Measurements from ENCODE around the gene CPB1.

CPB1 gene

GRCh38 chr3:148791920-148792319, 35.7 kb upstream of the CPB1 start:
- no peak for DNase-seq (ENCODE audit: low spot score)

DNA sequence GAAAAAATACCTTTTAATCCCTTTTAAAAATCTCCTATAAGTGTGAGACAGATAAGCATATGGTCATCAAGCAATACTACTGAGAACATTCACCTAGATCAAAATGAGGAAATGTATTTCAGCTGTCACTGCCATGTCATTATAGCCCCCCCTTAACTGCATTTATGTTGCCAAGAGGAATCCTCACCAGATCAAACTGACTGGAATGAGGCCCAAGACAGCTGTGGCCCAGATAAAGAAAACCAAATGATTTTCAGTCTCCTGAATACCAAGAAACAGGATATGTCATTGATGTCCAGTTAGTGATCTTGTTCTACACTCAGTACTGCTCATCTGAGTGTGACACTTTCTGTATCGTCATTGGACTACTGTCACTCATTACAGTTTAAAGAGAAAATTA, 35.1 kb upstream of the CPB1 start:
- TF ChIP-seq, protein P1, sequence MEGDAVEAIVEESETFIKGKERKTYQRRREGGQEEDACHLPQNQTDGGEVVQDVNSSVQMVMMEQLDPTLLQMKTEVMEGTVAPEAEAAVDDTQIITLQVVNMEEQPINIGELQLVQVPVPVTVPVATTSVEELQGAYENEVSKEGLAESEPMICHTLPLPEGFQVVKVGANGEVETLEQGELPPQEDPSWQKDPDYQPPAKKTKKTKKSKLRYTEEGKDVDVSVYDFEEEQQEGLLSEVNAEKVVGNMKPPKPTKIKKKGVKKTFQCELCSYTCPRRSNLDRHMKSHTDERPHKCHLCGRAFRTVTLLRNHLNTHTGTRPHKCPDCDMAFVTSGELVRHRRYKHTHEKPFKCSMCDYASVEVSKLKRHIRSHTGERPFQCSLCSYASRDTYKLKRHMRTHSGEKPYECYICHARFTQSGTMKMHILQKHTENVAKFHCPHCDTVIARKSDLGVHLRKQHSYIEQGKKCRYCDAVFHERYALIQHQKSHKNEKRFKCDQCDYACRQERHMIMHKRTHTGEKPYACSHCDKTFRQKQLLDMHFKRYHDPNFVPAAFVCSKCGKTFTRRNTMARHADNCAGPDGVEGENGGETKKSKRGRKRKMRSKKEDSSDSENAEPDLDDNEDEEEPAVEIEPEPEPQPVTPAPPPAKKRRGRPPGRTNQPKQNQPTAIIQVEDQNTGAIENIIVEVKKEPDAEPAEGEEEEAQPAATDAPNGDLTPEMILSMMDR (IDR thresholded peaks at IDR 0.05; ENCODE audit: extremely low read depth, missing control alignments) = no peak
- DNase-seq (ENCODE audit: low spot score) = no peak

More at GRCh38 chr3:148791920-148792319, 35.7 kb upstream of the CPB1 start:
- TF ChIP-seq, protein P1 (IDR thresholded peaks at IDR 0.05; ENCODE audit: extremely low read depth, missing control alignments) = no peak

GRCh38 chr3:148796799-148797198, 30.8 kb upstream of the CPB1 start:
- no peak for DNase-seq (ENCODE audit: low spot score)
- TF ChIP-seq, protein P1 (IDR thresholded peaks at IDR 0.05; ENCODE audit: extremely low read depth, missing control alignments) = no peak

GRCh38 chr3:148797795-148798194, 29.8 kb upstream of the CPB1 start:
- DNase-seq (ENCODE audit: low spot score) = no peak
- TF ChIP-seq, protein P1 (IDR thresholded peaks at IDR 0.05; ENCODE audit: extremely low read depth, missing control alignments) = no peak

DNA sequence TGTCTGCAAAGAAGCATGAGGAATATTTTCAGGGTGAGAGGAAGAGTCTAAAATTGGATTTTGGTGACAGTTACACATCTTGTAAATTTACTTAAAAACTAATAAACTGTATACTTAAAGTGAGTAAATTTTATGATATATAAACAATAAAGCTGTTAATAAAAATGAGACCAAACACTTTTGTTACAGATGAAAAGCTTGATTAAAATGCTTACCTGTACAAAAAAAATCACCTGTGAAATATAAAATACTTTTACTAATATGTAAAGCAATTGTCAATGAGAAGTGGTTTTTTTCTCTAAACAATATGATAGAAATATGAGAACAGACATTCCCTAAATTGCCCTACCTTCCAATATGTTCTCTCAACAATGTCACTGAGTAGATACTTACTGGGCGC, 27.2 kb upstream of the CPB1 start:
- DNase-seq (ENCODE audit: low spot score) = no peak
- TF ChIP-seq, protein P1 (IDR thresholded peaks at IDR 0.05; ENCODE audit: extremely low read depth, missing control alignments) = no peak

GRCh38 chr3:148809835-148810234, 17.8 kb upstream of the CPB1 start:
- DNase-seq (ENCODE audit: low spot score) = no peak

DNA sequence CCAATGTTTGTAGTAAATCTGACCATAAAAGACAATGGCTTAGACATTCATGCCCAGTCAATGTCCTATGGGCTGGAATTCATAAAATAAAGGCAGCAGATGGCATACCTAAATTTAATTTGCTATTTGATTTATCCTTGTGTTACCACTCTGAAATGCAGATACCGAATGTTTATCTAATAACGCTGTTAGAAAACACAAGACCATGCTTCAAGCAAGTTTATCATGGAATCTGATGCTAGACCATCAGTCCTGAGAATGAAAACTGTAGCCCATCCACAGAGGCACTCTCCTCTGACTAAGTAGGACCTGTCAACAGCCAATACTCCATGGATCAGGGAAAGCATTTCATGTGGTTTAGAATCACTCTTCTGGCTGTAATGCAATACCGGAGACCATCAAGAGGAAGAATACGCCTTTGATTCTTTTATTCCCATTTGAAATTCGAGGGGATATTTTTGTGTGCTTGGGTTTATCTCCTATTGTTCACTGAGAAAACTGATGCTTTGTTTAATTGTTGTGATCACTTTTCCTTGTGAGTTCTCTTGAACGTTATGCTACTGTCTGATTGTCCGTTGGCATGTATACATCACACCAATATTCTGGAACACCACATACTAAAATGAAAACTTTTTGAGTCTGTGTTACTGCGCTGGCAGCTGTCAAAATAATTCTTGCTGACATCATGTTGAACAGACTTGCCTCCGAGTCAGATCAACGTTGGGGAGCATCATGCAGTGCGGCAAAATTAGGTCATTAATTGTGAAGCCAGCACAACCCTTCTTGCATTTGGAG, 12.1 kb upstream of the CPB1 start:
- DNase-seq (ENCODE audit: low spot score) = no peak
- TF ChIP-seq, protein P1 (IDR thresholded peaks at IDR 0.05; ENCODE audit: extremely low read depth, missing control alignments) = no peak

More at GRCh38 chr3:148809835-148810234, 17.8 kb upstream of the CPB1 start:
- TF ChIP-seq, protein P1 (IDR thresholded peaks at IDR 0.05; ENCODE audit: extremely low read depth, missing control alignments) = no peak
